ENCODE results near the gene ARMC12.

The ARMC12 gene

DNA sequence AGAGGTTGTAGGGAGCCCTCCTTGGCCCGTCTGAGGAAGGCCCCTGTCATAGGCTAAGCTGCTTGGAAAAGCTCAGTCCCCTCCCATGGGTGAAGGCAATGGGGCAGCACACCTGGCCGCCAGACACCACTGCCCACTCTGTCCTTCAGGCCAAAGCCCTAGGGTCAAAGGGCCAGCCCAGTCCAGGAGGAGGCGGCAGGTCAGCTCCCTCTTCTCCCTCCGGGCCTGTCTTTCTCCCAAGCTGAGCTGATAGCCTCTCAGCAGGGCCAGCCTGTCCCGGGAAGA, 34.5 kb downstream of the ARMC12 start:
- Histone ChIP-seq H3K4me3 (ENCODE audit: insufficient read depth, low read depth, low read length, poor library complexity, severe bottlenecking) (no peak overlapping the region), H3K27me3 (replicated peaks; ENCODE audit: control insufficient read depth, insufficient read depth, low read length, poor library complexity, severe bottlenecking) (peaks cover 12% of the 10 kb centered on the region), H3K36me3 (ENCODE audit: control insufficient read depth, insufficient read depth, low read length) (no peaks in the 10 kb centered on the region), H3K27ac (ENCODE audit: insufficient read depth, low read length, poor library complexity, severe bottlenecking) (no peak overlapping the region), H3K4me1 (ENCODE audit: control insufficient read depth, insufficient read depth, low read length, poor library complexity, severe bottlenecking) (peaks cover 1% of the 10 kb centered on the region), H3K9me3 (ENCODE audit: control insufficient read depth, low read length) (no peaks in the 10 kb centered on the region)
- DNase-seq, result no peak

DNA sequence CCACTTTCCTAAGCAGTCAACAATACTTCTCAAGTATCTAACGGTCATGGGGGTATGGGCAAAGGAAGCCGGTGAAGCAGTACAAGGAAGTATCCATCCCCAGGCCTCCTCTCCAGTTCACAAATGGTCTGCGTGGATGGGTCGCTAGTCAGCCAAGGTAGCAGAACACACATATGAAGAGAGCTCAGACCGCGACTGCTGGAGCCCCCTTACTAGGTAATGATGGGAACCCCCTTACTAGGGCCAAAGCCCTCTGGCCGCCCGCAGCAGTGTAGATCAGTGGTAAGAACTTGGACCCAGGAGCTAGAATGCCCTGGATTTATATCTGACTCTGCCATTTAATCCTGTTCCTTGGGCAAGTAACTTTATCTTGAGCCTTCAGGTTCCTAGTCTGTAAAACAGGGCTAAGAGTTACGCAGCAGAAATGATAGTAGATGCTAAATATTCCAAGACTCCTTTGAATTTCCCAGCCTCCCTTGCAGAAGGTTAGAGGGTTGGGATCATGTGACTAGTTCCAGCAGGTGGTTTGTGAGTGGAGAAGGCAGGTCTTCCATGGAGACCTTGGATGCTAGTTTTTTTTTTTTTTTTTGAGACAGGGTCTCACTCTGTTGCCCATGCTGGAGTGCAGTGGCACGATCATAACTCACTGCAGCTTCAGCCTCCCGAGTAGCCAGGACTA, 37.4 kb downstream of the ARMC12 start:
- peaks cover 7% of the 10 kb centered on the region for H3K4me1 ChIP-seq (ENCODE audit: control insufficient read depth, insufficient read depth, low read length, poor library complexity, severe bottlenecking)
- DNase-seq, result no peak
- H3K27ac ChIP-seq (ENCODE audit: insufficient read depth, low read length, poor library complexity, severe bottlenecking), result no peak overlapping the region
- H3K36me3 ChIP-seq (ENCODE audit: control insufficient read depth, insufficient read depth, low read length), result no peaks in the 10 kb centered on the region
- no peak overlapping the region for H3K4me3 ChIP-seq (ENCODE audit: insufficient read depth, low read depth, low read length, poor library complexity, severe bottlenecking)
- peaks cover 18% of the 10 kb centered on the region for H3K27me3 ChIP-seq (replicated peaks; ENCODE audit: control insufficient read depth, insufficient read depth, low read length, poor library complexity, severe bottlenecking)
- no peaks in the 10 kb centered on the region for H3K9me3 ChIP-seq (ENCODE audit: control insufficient read depth, low read length)

DNA sequence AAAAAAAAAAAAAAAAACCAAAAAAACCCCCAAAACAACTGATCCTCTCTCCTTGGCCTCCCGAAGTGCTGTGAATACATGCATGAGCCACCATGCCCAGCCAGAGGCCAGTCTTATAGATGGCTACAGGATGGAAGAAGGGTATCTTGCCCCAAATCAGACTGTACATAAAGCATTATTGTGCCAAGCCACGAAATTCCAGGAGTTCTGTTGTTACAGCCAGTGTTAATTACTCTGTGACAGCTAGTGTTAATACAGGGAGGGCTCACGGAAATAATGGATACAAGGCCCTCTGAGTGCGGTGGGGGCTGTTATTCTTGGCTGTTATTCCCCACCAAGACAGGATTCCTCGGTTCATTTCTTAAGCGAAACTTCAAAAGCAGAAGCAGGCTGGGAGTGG, 38.2 kb downstream of the ARMC12 start:
- Histone ChIP-seq H3K4me1 (ENCODE audit: control insufficient read depth, insufficient read depth, low read length, poor library complexity, severe bottlenecking) (peaks cover 7% of the 10 kb centered on the region), H3K27me3 (replicated peaks; ENCODE audit: control insufficient read depth, insufficient read depth, low read length, poor library complexity, severe bottlenecking) (peaks cover 18% of the 10 kb centered on the region), H3K9me3 (ENCODE audit: control insufficient read depth, low read length) (no peaks in the 10 kb centered on the region), H3K36me3 (ENCODE audit: control insufficient read depth, insufficient read depth, low read length) (no peaks in the 10 kb centered on the region), H3K27ac (ENCODE audit: insufficient read depth, low read length, poor library complexity, severe bottlenecking) (no peak overlapping the region), H3K4me3 (ENCODE audit: insufficient read depth, low read depth, low read length, poor library complexity, severe bottlenecking) (no peak overlapping the region)
- no peak for DNase-seq

DNA sequence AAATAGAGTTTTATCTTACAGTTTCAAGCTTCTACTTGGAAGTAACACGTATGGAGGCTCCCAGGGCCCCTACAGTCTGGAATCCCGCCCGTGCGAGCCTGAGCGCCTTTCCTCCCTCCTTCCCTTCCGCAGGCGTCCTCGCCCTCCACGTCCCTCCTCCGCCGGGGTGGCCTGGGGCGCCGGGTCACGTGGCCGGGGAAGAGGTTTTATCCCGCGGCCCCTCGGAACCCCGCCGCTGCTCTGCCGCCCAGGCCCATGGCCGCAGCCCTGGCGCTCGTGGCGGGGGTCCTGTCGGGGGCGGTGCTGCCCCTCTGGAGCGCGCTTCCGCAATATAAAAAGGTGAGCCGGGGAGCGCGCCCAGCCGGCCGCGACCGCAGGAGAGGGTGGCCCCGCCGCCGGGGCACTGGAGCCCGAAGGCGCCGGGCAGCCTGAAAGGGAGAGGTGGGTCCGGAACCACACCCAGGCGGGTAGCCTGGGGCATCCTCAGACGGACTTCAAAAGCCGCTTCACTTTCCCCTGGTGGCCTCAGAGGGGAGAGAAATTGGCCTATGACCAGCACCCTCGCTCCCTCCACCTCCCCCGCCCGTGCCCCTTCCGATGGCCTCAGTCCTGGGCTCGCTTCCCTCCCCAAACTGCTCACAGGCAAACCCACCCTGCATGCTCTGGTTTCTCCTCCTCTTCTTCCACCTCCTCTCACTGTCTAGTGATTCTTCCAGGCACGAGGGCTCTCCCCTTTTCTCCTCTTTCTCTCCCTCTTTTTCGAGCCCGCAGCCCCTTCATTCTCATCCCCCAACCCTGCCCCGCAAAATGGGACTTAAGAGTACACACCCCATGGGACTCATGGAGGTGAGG, 39.8 kb downstream of the ARMC12 start, which contains the start of gene CLPSL2:
TSS of gene CLPSL2 (plus strand) at position 235 of the 852 bp plus-strand sequence. CDS start at position 256, 21 bp downstream.
- peaks cover 7% of the 10 kb centered on the region for H3K4me1 ChIP-seq (ENCODE audit: control insufficient read depth, insufficient read depth, low read length, poor library complexity, severe bottlenecking)
- peak within 1 kb of the TSS; percentile 53 for H3K4me3 ChIP-seq (ENCODE audit: insufficient read depth, low read depth, low read length, poor library complexity, severe bottlenecking)
- DNase-seq, result no peak
- H3K9me3 ChIP-seq (ENCODE audit: control insufficient read depth, low read length), result no peaks in the 10 kb centered on the region
- H3K27me3 ChIP-seq (replicated peaks; ENCODE audit: control insufficient read depth, insufficient read depth, low read length, poor library complexity, severe bottlenecking), result peaks cover 18% of the 10 kb centered on the region
- no peak within 1 kb of the TSS for H3K27ac ChIP-seq (ENCODE audit: insufficient read depth, low read length, poor library complexity, severe bottlenecking)
- no peaks in the 10 kb centered on the region for H3K36me3 ChIP-seq (ENCODE audit: control insufficient read depth, insufficient read depth, low read length)

DNA sequence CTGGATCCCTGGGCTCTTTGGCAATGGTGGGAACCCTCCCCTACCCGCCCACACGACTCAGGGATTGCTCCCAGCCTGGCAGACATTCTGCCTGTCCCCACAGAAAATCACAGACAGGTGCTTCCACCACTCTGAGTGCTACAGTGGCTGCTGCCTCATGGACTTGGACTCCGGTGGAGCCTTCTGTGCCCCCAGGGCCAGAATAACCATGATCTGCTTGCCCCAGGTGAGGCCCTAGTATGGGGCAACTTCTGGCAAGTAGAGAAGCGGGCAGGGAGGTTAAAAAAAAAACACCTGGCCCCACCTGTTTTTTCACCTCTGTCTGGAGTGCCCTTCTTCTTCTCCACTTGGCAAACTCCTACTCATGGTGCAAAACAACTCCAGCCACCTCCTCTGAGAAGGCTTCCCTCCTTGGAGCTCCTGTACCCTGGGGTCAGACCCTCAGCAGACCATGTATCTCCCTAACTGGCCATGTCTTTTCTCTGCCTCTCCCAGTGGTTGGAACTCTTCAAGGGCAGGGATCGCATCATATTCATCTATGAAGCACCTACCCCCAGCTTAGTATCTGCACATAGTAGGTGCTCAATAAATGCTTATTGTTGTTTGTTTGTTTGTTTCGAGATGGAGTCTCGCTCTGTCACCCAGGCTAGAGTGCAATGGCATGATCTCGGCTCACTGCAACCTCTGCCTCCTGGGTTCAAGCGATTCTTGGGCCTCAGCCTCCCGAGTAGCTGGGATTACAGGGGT, 40.7 kb downstream of the ARMC12 start:
- H3K9me3 ChIP-seq (ENCODE audit: control insufficient read depth, low read length), result no peaks in the 10 kb centered on the region
- H3K27ac ChIP-seq (ENCODE audit: insufficient read depth, low read length, poor library complexity, severe bottlenecking), result no peak overlapping the region
- peaks cover 7% of the 10 kb centered on the region for H3K4me1 ChIP-seq (ENCODE audit: control insufficient read depth, insufficient read depth, low read length, poor library complexity, severe bottlenecking)
- no peak overlapping the region for H3K4me3 ChIP-seq (ENCODE audit: insufficient read depth, low read depth, low read length, poor library complexity, severe bottlenecking)
- no peak for DNase-seq
- H3K36me3 ChIP-seq (ENCODE audit: control insufficient read depth, insufficient read depth, low read length), result no peaks in the 10 kb centered on the region
- peaks cover 18% of the 10 kb centered on the region for H3K27me3 ChIP-seq (replicated peaks; ENCODE audit: control insufficient read depth, insufficient read depth, low read length, poor library complexity, severe bottlenecking)

DNA sequence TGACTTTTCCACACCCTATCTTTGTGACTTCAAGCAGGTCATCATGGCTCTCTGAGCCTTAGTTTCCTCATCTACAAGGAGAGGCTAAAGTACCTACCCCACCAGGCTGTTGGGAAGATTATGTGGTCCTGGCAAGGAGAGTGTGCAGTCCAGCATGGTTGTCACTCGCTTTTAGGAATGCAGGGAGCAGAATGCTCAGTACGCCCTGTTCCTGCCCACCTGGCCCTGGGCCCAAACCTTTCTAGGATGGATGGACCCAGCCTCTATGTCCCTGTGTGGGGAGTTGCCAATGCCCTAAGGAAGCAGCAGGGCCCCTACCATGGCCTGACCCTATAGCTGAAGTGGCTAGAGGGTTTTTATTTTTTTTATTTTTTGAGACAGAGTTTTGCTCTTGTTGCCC, 41.6 kb downstream of the ARMC12 start:
- Histone ChIP-seq H3K4me3 (ENCODE audit: insufficient read depth, low read depth, low read length, poor library complexity, severe bottlenecking) (no peak overlapping the region), H3K27me3 (replicated peaks; ENCODE audit: control insufficient read depth, insufficient read depth, low read length, poor library complexity, severe bottlenecking) (peaks cover 18% of the 10 kb centered on the region), H3K27ac (ENCODE audit: insufficient read depth, low read length, poor library complexity, severe bottlenecking) (no peak overlapping the region), H3K4me1 (ENCODE audit: control insufficient read depth, insufficient read depth, low read length, poor library complexity, severe bottlenecking) (peaks cover 7% of the 10 kb centered on the region), H3K36me3 (ENCODE audit: control insufficient read depth, insufficient read depth, low read length) (no peaks in the 10 kb centered on the region), H3K9me3 (ENCODE audit: control insufficient read depth, low read length) (no peaks in the 10 kb centered on the region)
- DNase-seq, result no peak

DNA sequence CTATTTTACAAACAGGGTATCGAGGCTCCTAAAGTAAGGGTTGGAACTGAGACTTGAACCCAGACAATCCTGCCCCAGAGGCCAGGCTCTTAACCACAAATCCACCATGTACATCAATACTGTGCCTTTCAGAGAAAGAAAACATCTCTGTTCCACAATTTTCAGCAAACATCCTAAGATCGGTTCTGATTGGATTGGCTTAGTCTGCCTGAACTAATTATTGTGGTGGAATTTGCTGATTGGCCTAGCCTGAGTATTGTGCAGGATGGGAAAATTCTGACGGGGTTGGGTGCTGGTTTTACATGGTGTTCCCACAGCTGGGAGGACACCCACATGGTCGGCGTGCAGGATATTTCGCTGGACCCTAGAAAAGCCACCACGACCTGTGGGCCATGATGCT, 43.9 kb downstream of the ARMC12 start, which contains the start of gene CLPSL1:
TSS of gene CLPSL1 (plus strand) at position 301 of the 400 bp plus-strand sequence. CDS start at position 393, 92 bp downstream.
- Histone ChIP-seq H3K27ac (ENCODE audit: insufficient read depth, low read length, poor library complexity, severe bottlenecking) (no peak within 1 kb of the TSS), H3K4me3 (ENCODE audit: insufficient read depth, low read depth, low read length, poor library complexity, severe bottlenecking) (no peak within 1 kb of the TSS), H3K36me3 (ENCODE audit: control insufficient read depth, insufficient read depth, low read length) (no peaks in the 10 kb centered on the region), H3K4me1 (ENCODE audit: control insufficient read depth, insufficient read depth, low read length, poor library complexity, severe bottlenecking) (peaks cover 7% of the 10 kb centered on the region), H3K9me3 (ENCODE audit: control insufficient read depth, low read length) (no peaks in the 10 kb centered on the region), H3K27me3 (replicated peaks; ENCODE audit: control insufficient read depth, insufficient read depth, low read length, poor library complexity, severe bottlenecking) (peaks cover 11% of the 10 kb centered on the region)
- DNase-seq, result no peak

DNA sequence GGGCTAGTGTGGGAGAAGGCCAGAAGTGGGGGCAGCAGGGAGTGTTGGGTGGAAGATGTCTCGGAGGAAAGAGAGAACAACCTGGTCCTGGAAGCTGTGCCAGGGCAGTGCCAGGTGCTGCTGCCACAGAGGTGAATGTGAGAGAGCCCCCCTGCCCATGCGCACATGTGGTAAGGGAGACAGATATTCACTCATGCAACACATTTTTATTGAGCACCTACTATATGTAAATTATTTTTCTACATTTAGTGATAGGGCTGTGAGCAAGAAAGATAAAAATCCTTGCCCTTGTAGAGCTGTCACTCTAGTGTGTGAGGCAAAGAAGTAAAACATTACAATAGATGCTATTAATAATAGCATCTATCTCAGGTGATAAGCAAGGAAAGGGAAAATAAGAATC, 44.5 kb downstream of the ARMC12 start:
- Histone ChIP-seq H3K27me3 (replicated peaks; ENCODE audit: control insufficient read depth, insufficient read depth, low read length, poor library complexity, severe bottlenecking) (peaks cover 6% of the 10 kb centered on the region), H3K36me3 (ENCODE audit: control insufficient read depth, insufficient read depth, low read length) (no peaks in the 10 kb centered on the region), H3K9me3 (ENCODE audit: control insufficient read depth, low read length) (no peaks in the 10 kb centered on the region), H3K4me1 (ENCODE audit: control insufficient read depth, insufficient read depth, low read length, poor library complexity, severe bottlenecking) (peaks cover 6% of the 10 kb centered on the region), H3K27ac (ENCODE audit: insufficient read depth, low read length, poor library complexity, severe bottlenecking) (no peak overlapping the region), H3K4me3 (ENCODE audit: insufficient read depth, low read depth, low read length, poor library complexity, severe bottlenecking) (no peak overlapping the region)
- no peak for DNase-seq

DNA sequence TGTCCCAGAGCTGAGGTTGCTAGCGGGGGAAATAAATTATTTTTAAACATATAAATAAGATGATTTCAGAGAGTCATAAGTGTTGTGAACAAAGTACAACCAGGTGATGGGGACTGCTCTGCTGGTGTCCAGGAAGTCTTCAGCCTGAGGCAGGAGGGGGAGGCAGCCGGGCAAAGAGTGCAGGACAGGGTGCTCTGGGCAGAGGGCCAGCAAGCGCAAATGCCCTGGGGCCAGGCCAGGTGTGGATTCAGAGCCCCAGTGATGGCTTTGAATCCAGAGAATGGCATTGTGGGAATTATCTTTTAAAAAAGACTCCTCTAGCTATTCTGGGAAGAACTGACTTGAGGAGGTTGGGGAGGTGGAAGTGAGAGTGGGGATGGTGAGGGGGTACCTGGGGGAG, 45.6 kb downstream of the ARMC12 start:
- no peak overlapping the region for H3K4me3 ChIP-seq (ENCODE audit: insufficient read depth, low read depth, low read length, poor library complexity, severe bottlenecking)
- DNase-seq, result no peak

DNA sequence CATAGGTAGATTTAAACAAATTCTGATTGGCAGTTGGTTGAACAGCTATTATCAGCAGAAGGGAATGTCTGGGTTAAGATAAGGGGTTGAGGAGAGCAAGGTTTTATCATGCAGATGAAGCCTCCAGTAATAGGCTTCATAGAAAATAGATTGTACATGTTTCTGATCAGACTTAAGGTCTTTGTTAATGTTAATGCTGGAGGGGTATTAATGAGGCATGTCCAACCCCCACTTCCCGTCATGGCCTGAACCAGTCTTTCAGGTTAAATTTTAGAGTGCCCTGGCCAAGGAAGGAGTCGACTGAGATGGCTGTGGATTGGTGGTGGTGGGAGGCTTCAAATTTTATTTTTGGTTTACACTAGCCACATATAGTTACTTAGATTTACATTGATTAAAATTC, 47.4 kb downstream of the ARMC12 start:
- no peaks in the 10 kb centered on the region for H3K9me3 ChIP-seq (ENCODE audit: control insufficient read depth, low read length)
- H3K27me3 ChIP-seq (replicated peaks; ENCODE audit: control insufficient read depth, insufficient read depth, low read length, poor library complexity, severe bottlenecking), result peaks cover 8% of the 10 kb centered on the region
- H3K27ac ChIP-seq (ENCODE audit: insufficient read depth, low read length, poor library complexity, severe bottlenecking), result no peak overlapping the region
- no peak for DNase-seq
- H3K36me3 ChIP-seq (ENCODE audit: control insufficient read depth, insufficient read depth, low read length), result no peaks in the 10 kb centered on the region
- H3K4me1 ChIP-seq (ENCODE audit: control insufficient read depth, insufficient read depth, low read length, poor library complexity, severe bottlenecking), result no peaks in the 10 kb centered on the region
- no peak overlapping the region for H3K4me3 ChIP-seq (ENCODE audit: insufficient read depth, low read depth, low read length, poor library complexity, severe bottlenecking)

More for the DNA sequence above, 45.6 kb downstream of the ARMC12 start:
- no peak overlapping the region for H3K27ac ChIP-seq (ENCODE audit: insufficient read depth, low read length, poor library complexity, severe bottlenecking)
- H3K9me3 ChIP-seq (ENCODE audit: control insufficient read depth, low read length), result no peaks in the 10 kb centered on the region
- no peaks in the 10 kb centered on the region for H3K36me3 ChIP-seq (ENCODE audit: control insufficient read depth, insufficient read depth, low read length)
- no peaks in the 10 kb centered on the region for H3K4me1 ChIP-seq (ENCODE audit: control insufficient read depth, insufficient read depth, low read length, poor library complexity, severe bottlenecking)
- peaks cover 8% of the 10 kb centered on the region for H3K27me3 ChIP-seq (replicated peaks; ENCODE audit: control insufficient read depth, insufficient read depth, low read length, poor library complexity, severe bottlenecking)

All from effector memory CD4-positive, alpha-beta T cell (primary cell).